ENCODE results near the gene ITGA6. TPM values are rescaled to one million over a fixed set of nuclear protein-coding genes. Genes with fewer than 3 reads are reported as not detected.
"Not testable (repeated sequence)": the region's sequence is repeated elsewhere in the genome, so short reads cannot be mapped to it uniquely, and the experiment has no call there.

ITGA6 gene
- total RNA-seq, 1 donor from 2014 or later, result 32.6 TPM

DNA sequence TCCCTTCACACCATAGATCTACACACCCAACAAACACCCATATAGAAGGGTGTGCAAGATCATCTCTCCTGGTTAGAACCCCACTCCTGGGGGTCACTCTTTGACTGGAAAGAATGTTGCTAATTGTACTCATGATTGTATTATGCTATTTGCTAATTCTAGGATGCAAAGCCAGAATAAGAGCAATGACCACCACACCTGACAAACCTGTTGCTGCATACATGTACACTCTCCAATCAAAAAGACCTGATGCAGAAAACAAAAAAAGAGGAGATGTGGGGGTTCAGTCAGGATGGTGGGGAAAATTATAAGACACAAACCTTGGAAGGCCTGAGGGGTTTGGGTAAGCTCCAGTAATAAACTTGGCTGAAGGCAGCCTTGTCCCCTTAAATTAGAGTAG is 91.6 kb downstream of the ITGA6 start:
- DNase-seq, result no peak

DNA sequence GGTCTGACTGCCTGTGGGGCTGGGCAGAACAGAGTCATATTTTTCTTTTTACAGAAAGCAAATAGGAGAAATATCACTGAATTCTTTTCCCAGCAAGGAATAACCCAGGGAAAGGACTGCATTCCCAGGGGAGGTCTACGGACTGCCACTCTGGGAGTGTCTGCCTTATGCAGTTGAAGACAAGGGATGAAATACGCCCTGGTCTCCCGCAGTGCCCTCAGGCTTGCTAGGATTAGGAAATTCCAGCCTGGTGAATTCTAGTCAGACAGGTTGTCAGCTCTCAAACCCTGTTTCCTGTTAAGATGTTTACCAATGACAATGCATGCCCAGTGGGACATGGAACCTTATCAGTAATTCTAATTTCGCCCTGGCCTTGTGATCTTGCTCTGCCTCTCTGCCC is 98.2 kb downstream of the ITGA6 start:
- DNase-seq, result no peak

DNA sequence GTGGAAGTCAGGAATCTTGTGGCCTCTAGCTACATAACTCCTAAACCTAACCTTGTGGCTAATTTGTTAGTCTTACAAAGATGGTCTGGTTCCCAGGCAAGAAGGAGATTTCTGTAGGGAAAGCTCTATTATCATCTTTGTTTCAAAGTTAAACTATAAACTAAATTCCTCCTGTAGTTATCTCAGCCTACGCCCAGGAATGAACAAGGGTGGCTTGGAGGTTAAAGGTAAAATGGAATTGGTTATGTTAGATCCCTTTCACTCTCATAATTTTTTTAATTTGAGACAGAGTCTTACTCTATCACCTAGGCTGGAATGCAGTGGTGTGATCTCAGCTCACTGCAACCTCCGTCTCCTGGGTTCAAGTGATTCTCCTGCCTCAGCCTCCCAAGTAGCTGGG is 103.9 kb downstream of the ITGA6 start:
- no peak for DNase-seq

DNA sequence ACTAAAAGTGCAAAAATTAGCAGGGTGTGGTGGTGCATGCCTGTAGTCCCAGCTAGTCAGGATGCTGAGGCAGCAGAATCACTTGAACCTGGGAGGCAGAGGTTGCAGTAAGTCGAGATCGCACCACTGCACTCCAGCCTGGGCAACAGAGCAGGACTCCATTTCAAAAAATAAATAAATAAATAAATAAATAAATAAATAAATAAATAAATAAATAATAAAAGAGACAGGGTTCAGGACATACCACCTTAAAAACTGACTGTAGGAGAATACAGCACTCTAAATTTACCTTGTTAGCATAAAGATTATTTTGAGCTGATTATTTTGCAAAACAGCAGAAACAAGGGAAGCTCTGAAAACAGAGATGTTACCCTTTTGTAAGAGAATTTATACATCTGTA is 105.1 kb downstream of the ITGA6 start:
- DNase-seq, result not testable (repeated sequence)

DNA sequence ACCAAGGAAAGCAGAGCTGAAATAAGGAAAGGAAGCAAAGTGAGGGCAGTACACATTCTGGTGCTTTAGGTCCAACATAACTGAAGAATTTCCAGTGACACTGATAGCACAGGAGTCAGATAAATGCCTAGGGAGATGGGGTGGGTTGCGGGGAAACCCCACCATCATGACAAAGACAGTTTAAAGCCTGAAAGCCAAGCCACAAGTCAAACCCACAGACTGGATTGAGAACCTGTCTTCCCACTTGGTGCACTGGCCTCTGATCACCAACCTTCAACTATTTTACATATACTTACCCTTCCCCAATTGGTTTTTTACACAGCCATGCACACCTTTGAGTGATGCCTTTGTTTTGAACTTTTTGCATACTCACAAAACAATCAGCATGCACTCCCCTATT is 106.3 kb downstream of the ITGA6 start:
- no peak for DNase-seq

DNA sequence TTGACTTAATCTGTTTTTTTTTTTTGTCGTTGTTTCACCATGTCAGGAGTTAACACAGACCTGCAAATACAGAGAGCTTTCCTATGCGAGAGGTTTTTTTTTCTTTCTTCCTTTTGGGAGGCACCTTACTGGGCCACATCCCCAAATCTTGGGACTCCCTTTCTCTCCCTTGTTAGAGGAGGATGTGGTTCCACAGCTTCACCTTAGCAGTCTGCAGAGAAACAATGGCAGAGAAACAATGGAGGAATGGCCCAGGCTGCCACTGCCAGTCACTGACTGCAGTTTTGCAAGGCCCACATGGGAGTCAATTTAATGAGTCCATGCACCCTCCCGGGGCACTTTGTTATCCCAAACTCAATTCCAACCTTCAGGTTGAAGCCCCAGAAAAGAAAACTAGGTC is 107.7 kb downstream of the ITGA6 start:
- no peak for DNase-seq

DNA sequence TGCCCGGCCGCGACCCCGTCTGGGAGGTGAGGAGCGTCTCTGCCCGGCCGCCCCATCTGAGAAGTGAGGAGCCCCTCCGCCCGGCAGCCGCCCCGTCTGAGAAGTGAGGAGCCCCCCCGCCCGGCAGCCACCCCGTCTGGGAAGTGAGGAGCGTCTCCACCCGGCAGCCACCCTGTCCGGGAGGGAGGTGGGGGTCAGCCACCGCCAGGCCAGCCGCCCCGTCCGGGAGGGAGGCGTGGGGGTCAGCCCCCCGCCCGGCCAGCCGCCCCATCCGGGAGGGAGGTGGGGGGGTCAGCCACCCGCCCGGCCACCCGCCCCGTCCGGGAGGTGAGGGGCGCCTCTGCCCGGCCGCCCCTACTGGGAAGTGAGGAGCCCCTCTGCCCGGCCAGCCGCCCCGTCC is 110.5 kb downstream of the ITGA6 start:
- not testable (repeated sequence) for DNase-seq

DNA sequence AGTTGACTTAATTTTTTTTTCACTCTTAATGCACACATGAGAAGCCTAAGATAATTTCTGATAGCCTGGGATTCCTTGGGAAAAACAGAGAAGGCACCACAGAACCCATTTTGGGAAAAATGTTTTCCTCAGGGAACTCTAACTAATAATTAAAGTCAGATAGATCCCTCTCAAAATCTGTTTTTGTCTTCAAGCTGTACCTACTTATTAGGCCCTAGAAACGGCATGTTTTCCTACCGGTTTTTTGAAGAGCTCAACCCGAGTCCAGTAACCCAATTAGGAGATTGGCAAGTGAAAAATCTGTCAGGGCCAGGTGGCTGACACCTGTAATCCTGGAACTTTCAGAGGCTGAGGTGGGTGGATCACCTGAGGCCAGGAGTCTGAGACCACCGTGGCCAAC is 112.4 kb downstream of the ITGA6 start:
- DNase-seq, result no peak

DNA sequence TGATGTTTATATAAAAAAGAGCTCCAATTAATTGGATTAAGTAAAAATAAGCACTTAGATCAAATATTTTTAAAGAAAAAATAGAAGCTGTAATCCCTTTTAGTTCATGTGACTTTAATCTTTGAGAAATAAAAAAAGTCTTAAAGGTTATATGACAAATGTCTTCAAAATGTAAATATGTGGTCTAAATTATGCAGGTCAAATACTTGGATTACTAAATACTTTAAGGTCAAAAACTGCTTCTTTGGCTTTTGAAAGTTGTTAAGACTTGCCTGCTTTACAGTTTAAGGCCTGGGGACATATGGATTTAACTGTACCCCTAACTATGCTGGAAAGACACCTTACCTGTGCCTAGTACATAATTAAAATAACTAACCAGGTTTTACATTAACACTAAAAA is 113.0 kb downstream of the ITGA6 start:
- DNase-seq, result no peak

DNA sequence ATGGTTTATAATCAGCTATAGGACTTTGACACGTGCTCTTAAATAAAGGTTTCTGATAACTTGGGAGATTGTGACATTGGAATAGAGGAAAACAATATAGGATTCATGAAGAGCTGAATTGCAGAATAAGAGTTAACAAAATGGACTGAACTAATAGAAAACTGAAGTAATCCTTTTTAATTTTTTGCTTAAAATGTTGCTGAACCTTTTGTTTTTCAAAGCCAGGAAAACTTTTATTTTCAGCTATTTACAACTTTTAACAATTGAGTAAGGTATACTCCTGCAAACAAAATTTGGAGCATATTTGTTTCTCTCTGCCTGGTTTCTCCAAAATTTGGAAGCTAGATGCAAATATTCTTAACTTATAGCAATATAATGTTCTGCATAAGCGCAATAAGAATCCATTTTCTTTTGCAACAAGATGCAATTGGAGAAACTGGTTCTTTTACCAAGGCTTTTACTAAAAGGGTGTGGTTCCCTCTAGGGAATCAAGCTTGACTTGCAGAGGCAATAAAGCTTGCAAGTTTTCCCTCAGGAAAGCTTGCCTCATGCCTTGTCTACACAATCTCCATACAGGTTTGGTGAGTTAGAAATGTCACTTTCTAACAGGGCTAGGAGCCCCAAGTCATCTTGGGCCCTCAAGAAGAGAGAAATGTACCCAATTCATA is 118.2 kb downstream of the ITGA6 start:
- DNase-seq, result no peak

DNA sequence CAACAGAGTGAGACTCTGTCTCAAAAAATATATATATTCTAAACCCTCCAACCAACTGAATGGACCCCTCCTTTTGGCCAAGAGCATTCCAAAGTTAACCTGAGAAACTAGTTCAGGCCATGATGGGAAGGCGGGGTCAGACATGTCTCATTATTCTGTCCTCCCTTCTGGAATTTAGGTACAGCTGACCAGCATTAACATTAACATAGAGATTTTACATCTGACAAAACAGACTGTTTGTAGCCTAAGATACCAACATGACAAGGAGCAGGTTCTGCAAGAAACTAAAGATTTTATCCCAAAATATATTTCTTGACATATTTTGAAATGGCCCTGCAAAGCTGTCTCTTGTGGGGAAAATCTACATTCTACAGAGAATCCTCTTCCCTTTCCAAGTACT is 121.7 kb downstream of the ITGA6 start:
- no peak for DNase-seq

DNA sequence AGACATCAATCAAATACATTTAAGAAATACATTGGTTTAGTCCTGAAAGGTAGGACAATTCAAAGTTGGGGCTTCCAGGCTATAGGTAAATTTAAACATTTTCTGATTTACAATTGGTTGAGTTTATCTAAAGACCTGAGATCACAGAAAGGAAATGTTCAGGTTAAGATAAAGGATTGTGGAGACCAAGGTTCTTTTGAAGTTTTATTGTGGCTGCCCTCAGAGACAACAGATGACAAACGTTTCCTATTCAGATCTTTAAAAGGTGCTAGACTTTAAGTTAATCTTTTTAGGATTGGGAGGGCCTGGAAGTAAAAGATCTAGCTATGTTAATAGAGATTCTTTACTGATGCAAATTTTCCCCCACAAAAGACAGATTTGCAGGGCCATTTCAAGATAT is 122.4 kb downstream of the ITGA6 start:
- not testable (repeated sequence) for DNase-seq

DNA sequence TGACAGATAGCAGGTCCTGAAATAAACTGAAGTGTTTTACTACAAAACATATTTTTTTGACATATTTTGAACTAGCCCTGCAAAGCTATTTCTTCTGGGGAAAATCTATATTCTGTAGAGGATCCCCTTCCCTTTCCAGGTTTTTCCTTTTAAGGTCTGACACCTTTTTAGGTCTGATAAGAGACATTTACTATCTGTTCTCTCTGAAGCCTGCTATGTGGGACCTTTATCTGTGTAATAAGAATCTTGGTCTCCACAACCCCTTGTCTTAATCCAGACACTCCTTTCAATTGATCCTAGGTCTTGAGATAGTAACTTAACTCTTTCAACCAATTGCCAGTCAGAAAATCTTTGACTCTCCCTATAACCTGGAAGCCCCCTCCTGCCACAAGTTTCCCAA is 123.0 kb downstream of the ITGA6 start:
- DNase-seq, result no peak

DNA sequence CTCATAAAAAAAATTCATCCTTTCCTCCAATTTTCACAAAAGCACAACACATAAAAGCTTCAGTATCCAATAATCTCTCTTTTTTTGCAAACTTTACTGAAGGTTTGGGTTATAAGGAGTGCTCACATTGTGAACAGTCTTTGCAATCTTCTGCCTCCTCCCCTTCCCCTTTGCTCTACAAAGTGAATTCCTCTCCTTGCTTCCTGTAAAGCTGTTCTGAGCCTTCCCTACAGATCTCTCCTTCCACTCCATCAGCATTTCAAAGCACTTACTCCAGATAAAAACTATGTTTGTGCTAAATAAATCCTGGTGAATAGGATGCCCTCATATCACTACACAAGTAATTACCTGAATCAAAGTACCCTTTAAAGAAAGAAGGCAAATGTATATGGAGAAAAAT is 123.9 kb downstream of the ITGA6 start:
- DNase-seq, result no peak

DNA sequence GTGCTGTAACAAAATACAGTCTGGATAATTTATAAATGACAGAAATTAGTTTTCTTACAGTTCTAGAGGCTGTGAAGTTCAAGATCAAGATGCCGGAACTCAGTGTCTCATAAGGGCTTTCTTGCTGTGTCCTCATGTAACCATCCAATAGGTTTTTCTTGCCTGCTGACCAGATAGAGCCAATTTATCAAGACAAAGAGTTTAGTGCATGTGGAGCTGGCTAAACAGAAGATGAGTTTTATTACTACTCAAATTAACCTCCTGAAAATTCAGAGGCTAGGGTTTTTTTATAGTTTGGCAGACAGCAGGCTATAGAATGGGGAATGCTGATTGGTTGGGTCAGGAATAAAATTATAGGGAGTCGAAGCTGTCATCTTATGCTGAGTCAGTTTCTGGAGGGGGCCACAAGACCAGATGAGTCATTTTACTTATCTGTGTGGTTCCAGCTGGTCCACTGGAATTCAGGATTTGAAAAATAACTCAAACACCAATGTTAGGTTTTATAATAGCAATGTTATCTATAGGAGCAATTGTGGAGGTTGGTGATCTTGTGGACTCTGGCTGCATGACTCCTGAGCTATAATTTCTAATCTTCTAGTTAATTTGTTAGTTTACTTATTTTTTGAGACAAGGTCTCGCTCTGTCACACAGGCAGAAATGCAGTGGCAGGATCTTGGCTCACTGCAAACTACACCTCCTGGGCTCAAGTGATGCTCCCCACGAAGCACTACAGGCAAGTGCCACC is 125.3 kb downstream of the ITGA6 start:
- DNase-seq, result no peak

DNA sequence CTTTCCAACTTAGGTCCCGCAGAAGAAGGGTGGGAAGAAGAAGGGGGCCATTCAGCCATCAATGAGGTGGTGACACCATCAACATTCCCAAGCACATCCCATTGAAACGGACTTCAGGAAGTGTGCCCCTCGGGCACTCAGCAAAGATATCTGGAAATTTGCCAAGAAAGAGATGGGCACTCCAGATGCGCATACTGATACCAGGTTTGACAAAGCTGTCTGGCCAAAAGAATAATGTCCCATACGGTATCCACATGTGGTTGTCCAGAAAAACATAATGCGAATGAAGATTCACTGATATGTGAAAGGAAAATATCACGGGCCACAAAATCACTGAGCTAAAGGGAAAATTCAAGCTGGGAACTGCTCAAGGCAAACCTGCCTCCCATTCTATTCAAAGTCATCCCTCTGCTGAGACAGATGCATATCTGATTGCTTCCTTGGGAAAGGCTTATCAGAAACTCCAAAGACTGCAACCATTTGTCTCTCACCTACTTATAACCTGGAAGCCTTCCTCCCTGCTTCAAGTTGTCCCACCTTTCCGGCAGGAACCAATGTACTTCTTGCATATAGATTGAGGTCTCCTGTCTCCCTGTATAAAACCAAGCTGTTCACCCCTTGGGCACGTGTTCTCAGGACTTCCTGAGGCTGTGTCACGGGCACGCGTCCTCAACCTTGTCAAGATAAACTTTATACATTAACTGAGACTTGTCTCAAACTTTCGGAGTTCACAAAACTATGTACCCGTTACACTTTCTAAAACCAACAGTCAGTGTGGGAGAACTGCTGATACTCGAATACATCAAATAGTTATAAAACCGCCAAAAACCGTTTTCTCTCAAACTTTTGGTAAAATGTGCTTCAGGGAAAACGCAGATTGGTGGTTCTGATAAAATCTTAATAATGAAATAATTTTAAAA is 127.2 kb downstream of the ITGA6 start:
- no peak for DNase-seq

DNA sequence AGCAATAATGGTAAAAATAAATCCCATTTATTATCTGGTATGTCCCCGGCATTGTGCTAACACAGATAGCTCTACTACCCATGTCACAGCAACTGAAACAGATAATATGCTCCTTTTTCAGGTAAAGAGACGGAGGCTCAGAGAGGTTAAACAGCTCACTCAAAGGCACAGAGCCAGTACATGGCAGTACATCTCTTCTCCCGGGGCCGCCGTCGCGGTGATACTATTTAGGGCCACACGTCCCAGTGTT is 127.8 kb downstream of the ITGA6 start:
- no peak for DNase-seq

Other genes starting within 250 kb of the ITGA6 start
- 11.9 TPM for gene PDK1, start 128.5 kb downstream of the ITGA6 start, total RNA-seq

Measured in occipital lobe (tissue), 2 donors.